Stimulated activated CD8-positive, alpha-beta memory T cell treated with anti-CD3 and anti-CD28 coated beads, Interleukin-4, amount 100 ng/mL, for 4 hours (primary cell): Measurements from ENCODE around the gene KCNMA1.

ENCODE experiments used
- DNase-seq, 2 donors: peaks; one replicate each; pipeline ENCODE4 v3.0.0-alpha.2; 2020; ENCODE audit warnings: low read depth in 2 of 2, low spot score in 1 of 2

KCNMA1 gene

GRCh38 chr10:77259171-77259874, 378.3 kb downstream of the KCNMA1 start:
- DNase-seq, result no peak

- DNase-seq, result no peak
Measured at GRCh38 chr10:77256346-77256745, 381.3 kb downstream of the KCNMA1 start.

DNA sequence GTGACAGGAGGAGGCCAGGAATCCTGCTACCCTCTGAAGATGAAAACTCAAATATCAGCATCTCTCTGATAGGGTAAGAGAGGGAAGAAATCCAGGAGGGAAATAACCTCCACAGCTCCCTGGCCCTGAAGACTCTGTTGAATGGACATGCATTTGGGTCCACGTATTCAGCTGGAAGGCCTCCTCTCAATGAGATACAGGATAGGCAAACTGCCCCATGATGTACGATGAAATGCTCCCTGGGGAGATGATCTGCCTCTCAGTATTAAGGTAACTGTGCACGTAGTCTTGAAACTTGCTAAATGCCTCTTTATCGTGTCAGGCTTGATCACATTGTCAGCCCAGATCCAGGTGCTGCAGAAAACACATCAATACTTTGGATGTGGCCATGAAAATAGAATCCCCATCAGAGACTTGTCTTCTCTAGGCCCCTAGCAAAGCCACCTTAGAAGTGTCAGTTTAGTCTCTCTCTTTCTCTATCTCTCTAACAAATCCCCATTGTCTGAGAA, 384.0 kb downstream of the KCNMA1 start:
- no peak for DNase-seq

DNA sequence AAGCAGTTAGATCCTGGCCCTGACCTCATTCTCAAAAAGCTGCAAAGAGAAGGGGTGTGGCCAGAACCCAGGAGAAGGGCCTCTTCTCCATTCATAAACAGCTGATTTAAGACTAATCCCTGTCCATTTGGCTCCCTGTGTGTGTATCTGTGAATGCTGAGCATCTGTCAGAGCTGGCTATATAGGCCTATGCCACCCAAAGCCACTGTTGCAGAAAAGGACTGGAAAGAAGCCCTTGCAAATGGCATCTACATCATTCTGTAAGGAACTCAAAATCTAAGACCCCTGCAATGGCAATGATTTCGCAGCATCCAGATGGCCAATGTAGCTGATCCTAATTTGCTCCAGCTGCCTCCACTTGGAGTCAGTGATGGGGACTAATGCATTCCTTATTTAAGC, 384.5 kb downstream of the KCNMA1 start:
- no peak for DNase-seq

- DNase-seq, result no peak
Measured at GRCh38 chr10:77252380-77253146, 385.0 kb downstream of the KCNMA1 start.

DNA sequence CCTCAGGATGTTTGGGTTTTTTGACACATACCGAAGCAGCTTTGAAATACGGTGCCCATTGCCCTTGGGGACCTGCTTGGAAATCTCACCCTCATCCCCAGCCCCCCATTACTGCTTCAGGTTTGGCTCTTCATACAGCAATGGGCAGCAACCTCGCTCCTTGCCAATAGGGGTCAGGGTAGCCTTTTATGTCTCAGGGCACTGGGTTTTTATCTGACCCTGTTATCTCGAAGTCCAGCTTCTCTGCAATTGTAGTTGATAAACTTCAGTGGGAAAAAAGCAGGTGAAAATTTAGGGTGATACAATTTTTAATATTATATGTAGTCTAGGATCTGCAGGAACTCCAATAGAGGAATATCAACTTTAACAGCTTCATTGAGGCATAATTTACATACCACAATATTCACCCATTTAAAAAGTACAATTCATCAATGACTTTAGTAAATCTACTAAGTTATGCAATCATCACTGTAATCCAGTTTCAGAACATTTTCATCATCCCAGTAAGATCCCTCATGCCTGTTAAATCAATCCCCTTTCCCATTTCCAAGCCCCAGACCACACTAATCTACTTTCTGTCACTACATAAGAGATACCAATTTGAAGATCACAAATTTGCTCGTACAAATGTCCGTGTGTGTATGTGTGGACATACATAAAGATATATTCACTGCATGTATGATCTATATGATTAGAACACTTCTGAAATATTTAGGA, 386.2 kb downstream of the KCNMA1 start:
- no peak for DNase-seq

DNA sequence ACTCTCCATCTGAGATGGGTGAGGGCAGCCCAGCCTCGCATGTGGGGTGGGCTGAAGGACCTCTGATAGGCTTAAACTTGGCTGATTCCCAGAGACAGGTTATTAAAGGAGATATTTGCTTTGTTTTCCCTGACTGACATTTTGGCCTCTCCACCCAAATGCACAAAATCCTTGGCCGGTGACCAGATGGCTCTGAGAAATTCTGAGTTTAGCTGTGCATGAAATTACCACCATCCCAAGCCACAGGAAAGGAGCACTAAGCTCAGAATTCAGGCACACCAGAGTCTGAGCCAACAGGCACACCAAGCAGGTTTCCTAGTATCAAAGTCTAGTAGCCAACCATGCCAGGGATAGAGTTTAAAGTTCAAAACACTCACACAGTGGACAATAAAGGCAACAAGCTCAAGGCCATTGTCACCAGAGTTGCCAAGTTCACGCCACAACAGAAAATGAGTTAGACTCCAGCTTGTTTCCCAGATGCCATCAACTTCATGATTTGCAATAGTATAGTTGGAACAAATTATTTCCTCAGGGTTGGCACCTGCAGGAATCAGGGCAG, 387.6 kb downstream of the KCNMA1 start:
- no peak for DNase-seq

GRCh38 chr10:77248104-77248790, 389.4 kb downstream of the KCNMA1 start:
- no peak for DNase-seq

- DNase-seq, result no peak
Measured at GRCh38 chr10:77247031-77247990, 390.3 kb downstream of the KCNMA1 start.

- no peak for DNase-seq
Measured at GRCh38 chr10:77245953-77246352, 391.7 kb downstream of the KCNMA1 start.

DNA sequence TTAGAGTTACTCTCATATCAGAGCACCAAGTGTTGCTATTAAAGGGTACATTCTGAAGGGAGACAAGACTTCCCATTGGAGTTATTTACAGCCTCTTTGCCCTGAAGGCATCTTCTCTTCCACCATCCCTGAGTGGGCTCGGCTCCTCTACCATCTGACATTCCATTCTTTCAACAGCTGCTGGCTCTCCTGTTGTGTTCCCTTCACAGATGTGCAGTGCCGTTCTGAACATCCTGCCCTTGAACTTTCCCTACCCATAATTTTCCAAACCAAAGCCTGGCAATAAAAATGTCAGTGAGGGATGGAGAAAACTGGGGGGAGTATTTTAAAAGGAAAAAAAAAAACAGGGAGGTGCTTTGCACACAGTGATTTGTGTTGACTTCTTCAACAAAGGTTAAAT, 392.9 kb downstream of the KCNMA1 start:
- DNase-seq, result no peak

- no peak for DNase-seq
Measured at GRCh38 chr10:77244286-77244685, 393.3 kb downstream of the KCNMA1 start.

DNA sequence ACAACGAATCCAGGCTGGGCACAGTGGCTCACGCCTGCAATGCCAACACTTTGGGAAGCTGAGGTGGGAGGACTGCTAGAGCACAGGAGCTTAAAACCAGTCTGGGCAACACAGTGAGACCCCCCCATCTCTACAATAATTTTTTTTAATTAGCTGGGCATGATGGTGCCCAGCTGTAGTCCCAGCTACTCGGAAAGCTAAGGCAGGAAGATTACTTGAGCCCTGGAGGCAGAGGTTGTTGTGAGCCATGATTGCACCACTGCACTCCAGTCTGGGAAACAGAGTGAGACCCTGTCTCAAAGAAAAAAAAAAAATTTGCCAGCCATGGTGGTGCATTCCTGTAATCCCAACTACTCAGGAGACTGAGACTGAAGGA, 396.3 kb downstream of the KCNMA1 start:
- DNase-seq, result no peak

DNA sequence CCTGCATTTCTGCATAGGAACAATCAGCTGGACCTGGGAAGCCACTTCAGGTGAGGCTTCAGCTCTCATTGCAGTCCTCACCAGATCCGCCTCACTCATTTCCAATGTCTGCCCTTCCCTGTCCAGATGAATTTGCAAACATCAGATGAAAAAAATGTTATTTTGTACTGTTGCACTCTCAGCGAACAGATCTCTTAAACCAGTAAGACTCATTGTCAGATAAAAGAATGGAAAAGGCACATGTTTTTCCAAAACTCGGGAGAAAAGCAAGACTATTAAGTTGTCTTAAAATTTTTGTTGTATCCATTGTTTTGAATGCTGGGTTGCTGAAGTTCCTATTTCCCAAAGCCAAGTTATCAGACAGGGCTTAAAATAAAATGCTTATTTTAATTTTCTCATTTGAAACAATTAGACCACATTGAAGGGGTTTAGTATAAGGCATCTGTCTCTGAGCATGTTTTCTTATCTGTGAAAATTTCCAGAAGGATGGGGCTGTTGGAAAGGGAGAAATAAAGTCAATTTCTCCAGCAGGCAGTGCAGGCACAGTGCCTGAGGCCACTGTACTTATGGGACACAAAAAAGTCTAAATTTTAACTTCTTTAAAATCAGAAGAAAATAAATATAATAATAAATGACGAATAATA, 396.8 kb downstream of the KCNMA1 start:
- no peak for DNase-seq

DNA sequence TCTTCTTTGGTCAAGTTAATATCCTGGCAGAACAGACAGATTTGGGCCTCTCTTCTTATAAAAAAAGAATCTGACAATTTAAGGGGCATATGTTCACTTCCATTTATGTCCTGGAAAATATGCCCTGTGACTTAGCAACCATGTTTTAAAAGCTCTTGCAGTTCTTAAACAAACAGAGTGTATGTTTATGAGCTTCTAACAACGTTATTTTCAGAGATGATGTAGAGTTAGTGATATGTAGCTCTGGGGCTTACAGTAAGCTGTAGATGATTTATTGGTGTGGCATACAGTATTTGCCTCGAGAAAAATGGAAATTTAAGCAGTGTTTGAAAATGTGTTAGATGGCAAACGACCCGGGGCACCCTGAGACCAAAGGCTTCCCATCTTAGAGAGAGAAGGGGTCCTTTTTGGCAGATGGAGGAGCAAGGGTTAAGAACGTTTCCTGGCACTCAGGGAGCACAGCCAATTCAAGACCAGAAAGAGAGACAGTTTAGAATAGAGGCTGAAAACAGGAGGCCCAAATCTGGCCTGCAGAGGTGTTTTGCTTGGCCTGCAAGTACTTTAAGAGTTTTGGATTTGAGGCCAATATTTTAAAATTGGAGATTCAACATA, 397.5 kb downstream of the KCNMA1 start:
- no peak for DNase-seq

DNA sequence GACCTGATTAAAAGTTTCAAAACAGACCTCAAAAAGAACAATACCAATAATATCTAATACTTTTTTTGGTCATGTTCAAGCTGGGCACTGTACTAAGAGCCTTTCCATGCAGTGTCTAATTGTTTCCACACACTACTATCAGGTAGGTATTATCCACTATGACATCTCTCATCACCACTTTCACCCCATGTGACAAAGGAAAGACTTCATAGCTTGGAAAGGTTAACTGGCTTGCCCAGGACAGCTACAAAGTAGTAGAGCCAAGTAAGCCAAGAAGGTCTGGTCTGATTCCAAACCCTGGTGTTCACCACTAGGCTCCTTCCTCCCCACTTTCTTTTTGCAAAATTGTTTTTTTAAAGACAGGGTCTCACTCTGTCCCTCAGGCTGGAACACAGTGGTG, 400.5 kb downstream of the KCNMA1 start:
- no peak for DNase-seq

GRCh38 chr10:77236700-77237099, 400.9 kb downstream of the KCNMA1 start:
- DNase-seq, result no peak

DNA sequence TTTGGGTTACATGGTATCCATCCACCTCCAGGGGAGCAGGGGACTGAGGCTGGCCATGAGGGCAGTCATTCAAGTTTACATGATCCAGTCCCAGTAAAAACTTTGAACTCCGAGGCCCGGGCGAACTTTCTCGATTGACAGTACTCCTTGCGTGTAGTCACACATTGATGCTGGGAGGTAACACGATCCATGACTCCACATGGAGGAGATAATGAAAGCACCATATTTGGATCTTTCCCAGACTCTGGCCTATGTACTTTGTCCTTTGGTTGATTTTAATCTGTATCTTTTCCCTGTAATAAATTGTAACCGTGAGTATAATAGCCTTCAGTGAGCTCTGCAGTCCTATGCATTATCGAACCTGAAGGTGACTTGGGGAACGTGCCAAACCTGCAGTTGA, 401.6 kb downstream of the KCNMA1 start:
- no peak for DNase-seq

GRCh38 chr10:77234599-77234998, 403.0 kb downstream of the KCNMA1 start:
- no peak for DNase-seq
